HepG2 (cell line): ENCODE results near the gene PCGF5. TPM values are rescaled to one million over a fixed set of nuclear protein-coding genes. Genes with fewer than 3 reads are reported as not detected.

Experiments used
- ARID2 ChIP-seq: sonication (generic); formaldehyde crosslinking; IDR thresholded peaks from 2 replicates; pipeline ENCODE4 v1.8.1; 2022; ENCODE audit warnings: mild to moderate bottlenecking, missing genetic modification reagents, borderline replicate concordance
- CEBPB ChIP-seq: IDR thresholded peaks from 2 replicates; pipeline ENCODE4 v1.6.1; 2011; ENCODE audit warnings: low read depth, low read length, improper control_type of control experiment, borderline replicate concordance
- CHD2 ChIP-seq: IDR thresholded peaks from 2 replicates; pipeline ENCODE4 v1.6.1; 2011; ENCODE audit warnings: low read depth, low read length, improper control_type of control experiment
- DPF2 ChIP-seq: sonication (generic); formaldehyde crosslinking; IDR thresholded peaks from 2 replicates; pipeline ENCODE4 v1.4.0; 2020; ENCODE audit warnings: mild to moderate bottlenecking, low read depth, missing genetic modification reagents, borderline replicate concordance
- EP300 ChIP-seq, 3 experiments: sonication (generic) in 1 of 3; formaldehyde crosslinking in 1 of 3; IDR thresholded peaks; 2 replicates each; pipeline versions ENCODE4 v1.5.1 to v1.6.1; 2011 to 2020; ENCODE audit warnings: low read depth in 2 of 3, low read length in 2 of 3, borderline replicate concordance in 1 of 3, improper control_type of control experiment in 1 of 3, mild to moderate bottlenecking in 1 of 3, missing genetic modification reagents in 1 of 3, moderate library complexity in 1 of 3
- MAZ ChIP-seq, 2 experiments: sonication (generic) in 1 of 2; formaldehyde crosslinking in 1 of 2; IDR thresholded peaks; 2 replicates each; pipeline versions ENCODE4 v1.5.0 to v1.6.1; 2012 to 2020; ENCODE audit warnings: low read depth in 2 of 2, mild to moderate bottlenecking in 2 of 2, borderline replicate concordance in 1 of 2, improper control_type of control experiment in 1 of 2, low read length in 1 of 2, missing genetic modification reagents in 1 of 2, moderate library complexity in 1 of 2
- MED1 ChIP-seq: sonication (generic); formaldehyde crosslinking; IDR thresholded peaks from 2 replicates; pipeline ENCODE4 v1.4.0; 2020; ENCODE audit warnings: missing genetic modification reagents
- REPIN1 ChIP-seq: sonication (generic); formaldehyde crosslinking; IDR thresholded peaks from 2 replicates; pipeline ENCODE4 v1.8.0; 2022; ENCODE audit warnings: missing genetic modification reagents, low read depth, mild to moderate bottlenecking, borderline replicate concordance
- TBL1XR1 ChIP-seq: fragments of 150-350 bp; IDR thresholded peaks from 2 replicates; pipeline ENCODE4 v1.6.1; 2014; ENCODE audit warnings: borderline replicate concordance, low read length; ENCODE audit not compliant: partially characterized antibody
- ZNF180 ChIP-seq: sonication (generic); formaldehyde crosslinking; IDR thresholded peaks from 2 replicates; pipeline ENCODE4 v1.4.0; 2020; ENCODE audit warnings: low read depth, missing genetic modification reagents, borderline replicate concordance
- ZNF331 ChIP-seq: sonication (generic); formaldehyde crosslinking; IDR thresholded peaks from 2 replicates; pipeline ENCODE4 v1.4.0; 2020; ENCODE audit warnings: missing genetic modification reagents
- ZNF484 ChIP-seq: sonication (generic); formaldehyde crosslinking; IDR thresholded peaks from 2 replicates; pipeline ENCODE4 v1.5.1; 2020; ENCODE audit warnings: mild to moderate bottlenecking, low read depth, missing genetic modification reagents, borderline replicate concordance
- ZSCAN12 ChIP-seq: sonication (generic); formaldehyde crosslinking; IDR thresholded peaks from 2 replicates; pipeline ENCODE4 v1.9.0; 2021; ENCODE audit warnings: mild to moderate bottlenecking, missing genetic modification reagents
- ZSCAN31 ChIP-seq: sonication (generic); formaldehyde crosslinking; IDR thresholded peaks from 2 replicates; pipeline ENCODE4 v1.5.0; 2020; ENCODE audit warnings: low read depth, mild to moderate bottlenecking, missing genetic modification reagents
- polyA plus RNA-seq, 8 experiments: library from polyadenylated mRNA; depleted of rRNA in 3 of 8; stranded (reverse) in 7 of 8; unstranded in 1 of 8; fragments of >200 nt; fragmentation: Illumina TruSeq in 4 of 8; extraction: Trizol in 4 of 8; gene quantifications; 2 replicates each; pipeline versions ENCODE4 v1.2.1 to v1.2.3, GENCODE V29; 2011 to 2016; ENCODE audit warnings: low read depth in 4 of 8, missing spikeins in 1 of 8, mixed read lengths in 1 of 8; ENCODE audit not compliant: insufficient read depth in 1 of 8
- total RNA-seq, 5 experiments: library from RNA; depleted of rRNA; stranded (reverse); fragments of >200 nt; fragmentation: Illumina TruSeq; extraction: Trizol; gene quantifications; 2 replicates each; pipeline ENCODE4 v1.2.3, GENCODE V29; 2016; ENCODE audit warnings: low read depth in 1 of 5
- TF ChIP-seq, protein P1 (sequence below): sonication (generic); formaldehyde crosslinking; IDR thresholded peaks from 2 replicates; pipeline ENCODE4 v1.4.0; 2020; ENCODE audit warnings: mild to moderate bottlenecking, low read depth, missing genetic modification reagents
- TF ChIP-seq, protein P2 (sequence below): conservative IDR thresholded peaks from 2 replicates; pipeline ENCODE4 v1.6.1; 2018; ENCODE audit warnings: missing genetic modification reagents
- TF ChIP-seq, protein P3 (sequence below): IDR thresholded peaks from 2 replicates; pipeline ENCODE4 v1.6.1; 2018; ENCODE audit warnings: missing genetic modification reagents
- TF ChIP-seq, protein P4 (sequence below): IDR thresholded peaks from 2 replicates; pipeline ENCODE4 v1.6.1; 2012; ENCODE audit warnings: low read length, improper control_type of control experiment
- TF ChIP-seq, protein P5 (sequence below): sonication (generic); formaldehyde crosslinking; IDR thresholded peaks from 2 replicates; pipeline ENCODE4 v1.8.0; 2022; ENCODE audit warnings: mild to moderate bottlenecking, missing genetic modification reagents

PCGF5 gene
- total and polyA plus RNA-seq, 2 of the 13 experiments (the other 11 are each of a cell fraction or from before 2014, with no cell fraction given), result 61.3 to 138 TPM

DNA sequence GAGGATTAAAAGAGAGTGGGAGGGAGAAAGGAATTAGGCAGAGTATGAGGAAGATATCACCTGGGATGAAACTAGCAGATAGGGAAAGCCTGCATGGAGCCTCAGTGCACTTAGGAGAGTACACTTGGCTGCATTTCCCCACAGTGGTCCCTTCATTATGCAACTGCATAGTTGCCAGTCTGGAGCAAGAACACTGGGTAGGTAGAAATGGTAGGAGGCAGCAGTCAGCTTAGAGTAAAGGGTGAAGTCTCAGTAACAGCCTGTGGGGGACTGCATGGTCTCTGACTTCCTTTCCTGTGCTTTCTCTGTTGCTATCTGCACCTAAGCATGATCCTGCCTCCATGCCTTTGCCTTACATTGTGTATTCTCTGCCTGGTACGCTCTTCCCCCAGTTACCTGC is 14.0 kb upstream of the PCGF5 start (continued):
- TF ChIP-seq EP300 (IDR thresholded peaks at IDR 0.05; ENCODE audit: low read depth in 2 of 2, low read length in 2 of 2) (peak in 1 of 2 experiments; percentile 22; a peak in 1 of 4 replicates), EP300 (CRISPR knock-in tag; IDR thresholded peaks at IDR 0.05; ENCODE audit: borderline replicate concordance) (no peak), CHD2 (no peak), ZNF331 (CRISPR knock-in tag) (0 out of 2 replicates have a peak, but pooled peaks have one; percentile 18), ARID2 (peak; percentile 66; the same call in 1 of the 2 replicates), TBL1XR1 (no peak), MED1 (CRISPR knock-in tag) (0 out of 2 replicates have a peak, but pooled peaks have one; percentile 10), ZSCAN31 (CRISPR knock-in tag) (no peak), ZSCAN12 (CRISPR knock-in tag) (no peak), DPF2 (CRISPR knock-in tag) (no peak), ZNF484 (CRISPR knock-in tag) (no peak), CEBPB (peak; percentile 81), ZNF180 (CRISPR knock-in tag) (no peak), MAZ (IDR thresholded peaks at IDR 0.05; ENCODE audit: borderline replicate concordance, low read depth, low read length) (no peak), MAZ (CRISPR knock-in tag; IDR thresholded peaks at IDR 0.05; ENCODE audit: low read depth) (no peak), REPIN1 (CRISPR knock-in tag) (no peak)
- TF ChIP-seq, protein P1, sequence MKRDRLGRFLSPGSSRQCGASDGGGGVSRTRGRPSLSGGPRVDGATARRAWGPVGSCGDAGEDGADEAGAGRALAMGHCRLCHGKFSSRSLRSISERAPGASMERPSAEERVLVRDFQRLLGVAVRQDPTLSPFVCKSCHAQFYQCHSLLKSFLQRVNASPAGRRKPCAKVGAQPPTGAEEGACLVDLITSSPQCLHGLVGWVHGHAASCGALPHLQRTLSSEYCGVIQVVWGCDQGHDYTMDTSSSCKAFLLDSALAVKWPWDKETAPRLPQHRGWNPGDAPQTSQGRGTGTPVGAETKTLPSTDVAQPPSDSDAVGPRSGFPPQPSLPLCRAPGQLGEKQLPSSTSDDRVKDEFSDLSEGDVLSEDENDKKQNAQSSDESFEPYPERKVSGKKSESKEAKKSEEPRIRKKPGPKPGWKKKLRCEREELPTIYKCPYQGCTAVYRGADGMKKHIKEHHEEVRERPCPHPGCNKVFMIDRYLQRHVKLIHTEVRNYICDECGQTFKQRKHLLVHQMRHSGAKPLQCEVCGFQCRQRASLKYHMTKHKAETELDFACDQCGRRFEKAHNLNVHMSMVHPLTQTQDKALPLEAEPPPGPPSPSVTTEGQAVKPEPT (CRISPR knock-in tag), result no peak
- TF ChIP-seq, protein P2, sequence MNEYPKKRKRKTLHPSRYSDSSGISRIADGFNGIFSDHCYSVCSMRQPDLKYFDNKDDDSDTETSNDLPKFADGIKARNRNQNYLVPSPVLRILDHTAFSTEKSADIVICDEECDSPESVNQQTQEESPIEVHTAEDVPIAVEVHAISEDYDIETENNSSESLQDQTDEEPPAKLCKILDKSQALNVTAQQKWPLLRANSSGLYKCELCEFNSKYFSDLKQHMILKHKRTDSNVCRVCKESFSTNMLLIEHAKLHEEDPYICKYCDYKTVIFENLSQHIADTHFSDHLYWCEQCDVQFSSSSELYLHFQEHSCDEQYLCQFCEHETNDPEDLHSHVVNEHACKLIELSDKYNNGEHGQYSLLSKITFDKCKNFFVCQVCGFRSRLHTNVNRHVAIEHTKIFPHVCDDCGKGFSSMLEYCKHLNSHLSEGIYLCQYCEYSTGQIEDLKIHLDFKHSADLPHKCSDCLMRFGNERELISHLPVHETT (CRISPR knock-in tag), result no peak
- TF ChIP-seq, protein P3, sequence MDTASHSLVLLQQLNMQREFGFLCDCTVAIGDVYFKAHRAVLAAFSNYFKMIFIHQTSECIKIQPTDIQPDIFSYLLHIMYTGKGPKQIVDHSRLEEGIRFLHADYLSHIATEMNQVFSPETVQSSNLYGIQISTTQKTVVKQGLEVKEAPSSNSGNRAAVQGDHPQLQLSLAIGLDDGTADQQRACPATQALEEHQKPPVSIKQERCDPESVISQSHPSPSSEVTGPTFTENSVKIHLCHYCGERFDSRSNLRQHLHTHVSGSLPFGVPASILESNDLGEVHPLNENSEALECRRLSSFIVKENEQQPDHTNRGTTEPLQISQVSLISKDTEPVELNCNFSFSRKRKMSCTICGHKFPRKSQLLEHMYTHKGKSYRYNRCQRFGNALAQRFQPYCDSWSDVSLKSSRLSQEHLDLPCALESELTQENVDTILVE (CRISPR knock-in tag), result no peak
- TF ChIP-seq, protein P4, sequence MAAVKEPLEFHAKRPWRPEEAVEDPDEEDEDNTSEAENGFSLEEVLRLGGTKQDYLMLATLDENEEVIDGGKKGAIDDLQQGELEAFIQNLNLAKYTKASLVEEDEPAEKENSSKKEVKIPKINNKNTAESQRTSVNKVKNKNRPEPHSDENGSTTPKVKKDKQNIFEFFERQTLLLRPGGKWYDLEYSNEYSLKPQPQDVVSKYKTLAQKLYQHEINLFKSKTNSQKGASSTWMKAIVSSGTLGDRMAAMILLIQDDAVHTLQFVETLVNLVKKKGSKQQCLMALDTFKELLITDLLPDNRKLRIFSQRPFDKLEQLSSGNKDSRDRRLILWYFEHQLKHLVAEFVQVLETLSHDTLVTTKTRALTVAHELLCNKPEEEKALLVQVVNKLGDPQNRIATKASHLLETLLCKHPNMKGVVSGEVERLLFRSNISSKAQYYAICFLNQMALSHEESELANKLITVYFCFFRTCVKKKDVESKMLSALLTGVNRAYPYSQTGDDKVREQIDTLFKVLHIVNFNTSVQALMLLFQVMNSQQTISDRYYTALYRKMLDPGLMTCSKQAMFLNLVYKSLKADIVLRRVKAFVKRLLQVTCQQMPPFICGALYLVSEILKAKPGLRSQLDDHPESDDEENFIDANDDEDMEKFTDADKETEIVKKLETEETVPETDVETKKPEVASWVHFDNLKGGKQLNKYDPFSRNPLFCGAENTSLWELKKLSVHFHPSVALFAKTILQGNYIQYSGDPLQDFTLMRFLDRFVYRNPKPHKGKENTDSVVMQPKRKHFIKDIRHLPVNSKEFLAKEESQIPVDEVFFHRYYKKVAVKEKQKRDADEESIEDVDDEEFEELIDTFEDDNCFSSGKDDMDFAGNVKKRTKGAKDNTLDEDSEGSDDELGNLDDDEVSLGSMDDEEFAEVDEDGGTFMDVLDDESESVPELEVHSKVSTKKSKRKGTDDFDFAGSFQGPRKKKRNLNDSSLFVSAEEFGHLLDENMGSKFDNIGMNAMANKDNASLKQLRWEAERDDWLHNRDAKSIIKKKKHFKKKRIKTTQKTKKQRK, result no peak
- TF ChIP-seq, protein P5, sequence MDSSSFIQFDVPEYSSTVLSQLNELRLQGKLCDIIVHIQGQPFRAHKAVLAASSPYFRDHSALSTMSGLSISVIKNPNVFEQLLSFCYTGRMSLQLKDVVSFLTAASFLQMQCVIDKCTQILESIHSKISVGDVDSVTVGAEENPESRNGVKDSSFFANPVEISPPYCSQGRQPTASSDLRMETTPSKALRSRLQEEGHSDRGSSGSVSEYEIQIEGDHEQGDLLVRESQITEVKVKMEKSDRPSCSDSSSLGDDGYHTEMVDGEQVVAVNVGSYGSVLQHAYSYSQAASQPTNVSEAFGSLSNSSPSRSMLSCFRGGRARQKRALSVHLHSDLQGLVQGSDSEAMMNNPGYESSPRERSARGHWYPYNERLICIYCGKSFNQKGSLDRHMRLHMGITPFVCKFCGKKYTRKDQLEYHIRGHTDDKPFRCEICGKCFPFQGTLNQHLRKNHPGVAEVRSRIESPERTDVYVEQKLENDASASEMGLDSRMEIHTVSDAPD (CRISPR knock-in tag), result 0 out of 2 replicates have a peak, but pooled peaks have one; percentile 42
